IPS-NIHi7 (cell line): ENCODE results near the gene VCAM1.

Source experiments
- DNase-seq: peaks from one replicate; pipeline ENCODE4 v3.0.0; 2012; ENCODE audit warnings: mixed read lengths; ENCODE audit errors: extremely low spot score

The VCAM1 gene

GRCh38 chr1:100722221-100722620 lies 2.7 kb downstream of the VCAM1 start:
- no peak for DNase-seq

GRCh38 chr1:100724281-100724680 lies 4.7 kb downstream of the VCAM1 start:
- DNase-seq, result no peak

- no peak for DNase-seq
Measured at GRCh38 chr1:100730130-100730529, 10.6 kb downstream of the VCAM1 start.

- no peak for DNase-seq
Measured at GRCh38 chr1:100731309-100731708, 11.8 kb downstream of the VCAM1 start.

- DNase-seq, result no peak
Measured at GRCh38 chr1:100731758-100732157, 12.2 kb downstream of the VCAM1 start.

- DNase-seq, result no peak
Measured at GRCh38 chr1:100734676-100735075, 15.1 kb downstream of the VCAM1 start.

GRCh38 chr1:100735244-100735643 lies 15.7 kb downstream of the VCAM1 start:
- no peak for DNase-seq

GRCh38 chr1:100736324-100736723 lies 16.8 kb downstream of the VCAM1 start:
- no peak for DNase-seq

- DNase-seq, result no peak
Measured at GRCh38 chr1:100736746-100737145, 17.2 kb downstream of the VCAM1 start.

GRCh38 chr1:100746542-100746932 lies 27.0 kb downstream of the VCAM1 start:
- DNase-seq, result no peak

- no peak for DNase-seq
Measured at GRCh38 chr1:100747771-100748170, 28.2 kb downstream of the VCAM1 start.

GRCh38 chr1:100750005-100750885 lies 30.7 kb downstream of the VCAM1 start:
- peak; percentile 35 for DNase-seq

GRCh38 chr1:100752791-100753190 lies 33.2 kb downstream of the VCAM1 start:
- DNase-seq, result no peak

GRCh38 chr1:100757946-100758345 lies 38.4 kb downstream of the VCAM1 start:
- no peak for DNase-seq

- DNase-seq, result no peak
Measured at GRCh38 chr1:100759188-100759587, 39.6 kb downstream of the VCAM1 start.

- DNase-seq, result no peak
Measured at GRCh38 chr1:100760511-100760910, 41.0 kb downstream of the VCAM1 start.

GRCh38 chr1:100762461-100762860 lies 42.9 kb downstream of the VCAM1 start:
- DNase-seq, result no peak

- no peak for DNase-seq
Measured at GRCh38 chr1:100767176-100767890, 47.8 kb downstream of the VCAM1 start.

- no peak for DNase-seq
Measured at GRCh38 chr1:100769323-100769722, 49.8 kb downstream of the VCAM1 start.

- no peak for DNase-seq
Measured at GRCh38 chr1:100769906-100770646, 50.5 kb downstream of the VCAM1 start.

GRCh38 chr1:100773444-100773843 lies 53.9 kb downstream of the VCAM1 start:
- DNase-seq, result no peak

- no peak for DNase-seq
Measured at GRCh38 chr1:100774370-100774769, 54.8 kb downstream of the VCAM1 start.
